NCI-H1092 (cell line): ENCODE results near the gene STUB1.

Source experiments
- DNase-seq: peaks from one replicate; lab custom pipeline; 2025; lab: John Stamatoyannopoulos, UW

Gene STUB1

DNA sequence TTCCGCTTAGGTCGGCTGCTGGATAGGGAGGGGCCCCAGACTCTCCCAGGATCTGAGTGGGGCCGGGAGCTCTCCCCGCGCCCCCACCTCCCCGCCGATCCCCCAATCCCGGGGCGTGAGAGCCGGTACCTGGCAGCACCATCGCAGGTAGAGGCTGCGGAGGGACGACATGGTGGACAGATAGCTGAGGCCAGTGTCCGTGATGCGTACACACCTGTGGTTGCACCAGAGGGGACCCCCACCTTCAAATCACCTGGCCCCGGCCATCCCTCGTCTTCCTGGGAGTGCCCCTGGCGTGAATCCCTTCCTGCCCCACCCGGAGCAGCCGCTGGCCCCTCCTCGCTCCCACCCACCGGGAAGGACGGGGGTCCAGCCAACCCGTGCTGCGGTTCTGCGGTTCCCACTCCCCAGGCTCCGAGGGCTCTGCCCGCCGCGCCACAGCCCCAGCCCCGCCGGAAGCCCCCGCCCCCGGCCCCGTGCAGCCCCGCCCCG is 14.7 kb downstream of the STUB1 start:
- DNase-seq, result no peak

GRCh38 chr16:695355-696089 is 15.3 kb downstream of the STUB1 start:
- DNase-seq, result peak; percentile 80

GRCh38 chr16:698911-699671 is 18.9 kb downstream of the STUB1 start:
- no peak for DNase-seq

- DNase-seq, result no peak
Observed at GRCh38 chr16:700684-701584, 20.7 kb downstream of the STUB1 start.

GRCh38 chr16:702341-702740 is 22.1 kb downstream of the STUB1 start:
- no peak for DNase-seq

GRCh38 chr16:703406-703805 is 23.2 kb downstream of the STUB1 start:
- no peak for DNase-seq

- no peak for DNase-seq
Observed at GRCh38 chr16:704047-704446, 23.8 kb downstream of the STUB1 start.

- no peak for DNase-seq
Observed at GRCh38 chr16:704552-705380, 24.6 kb downstream of the STUB1 start.

- DNase-seq, result peak; percentile 62
Observed at GRCh38 chr16:705431-706188, 25.4 kb downstream of the STUB1 start, which contains the start of gene FBXL16. FBXL16 (minus strand) TSS chr16:705801; CDS start chr16:697405, 8,396 bp downstream.

DNA sequence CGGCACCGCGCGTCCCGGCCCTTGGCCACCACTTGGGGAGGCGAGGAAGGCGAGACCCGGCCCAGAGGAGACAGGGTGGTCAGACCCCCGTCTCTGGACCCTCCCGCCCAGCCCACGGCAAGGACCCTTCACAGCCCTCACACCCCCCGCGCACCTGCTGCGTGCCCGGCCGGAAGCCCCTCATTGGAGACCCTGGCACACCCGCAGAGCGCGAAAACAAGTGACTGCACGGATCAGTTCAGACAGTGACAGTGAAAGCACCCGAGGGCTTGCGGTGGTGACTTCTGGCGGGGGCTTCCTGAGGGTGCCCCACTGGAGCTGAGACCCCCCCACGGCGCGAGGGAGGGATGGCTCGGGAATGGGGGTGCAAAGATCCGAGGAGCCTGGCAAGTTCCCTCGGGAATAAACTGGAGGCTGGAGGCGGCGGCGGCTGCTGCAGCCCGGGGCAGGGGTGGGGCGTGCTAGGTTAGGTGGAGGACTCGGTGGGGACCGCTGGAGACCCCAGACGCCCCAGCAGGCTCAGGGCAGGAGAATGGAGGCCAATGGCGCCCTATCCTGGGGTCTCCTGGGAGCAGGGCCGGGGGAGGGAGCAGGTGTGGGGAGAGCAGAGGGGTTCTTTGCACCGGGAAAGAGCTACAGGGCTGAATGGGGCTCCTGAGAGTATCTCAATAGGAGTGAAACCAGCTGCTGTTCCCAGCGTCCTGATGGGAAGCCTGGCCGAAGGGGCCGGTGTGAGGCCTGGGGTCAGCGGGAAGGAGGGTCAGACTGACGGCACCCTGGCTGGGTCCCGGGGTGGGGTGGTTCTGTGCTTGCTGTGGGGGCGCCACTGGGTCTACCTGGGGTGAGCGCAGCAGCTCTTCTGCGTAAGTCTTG is 26.2 kb downstream of the STUB1 start:
- peak; percentile 29 for DNase-seq

DNA sequence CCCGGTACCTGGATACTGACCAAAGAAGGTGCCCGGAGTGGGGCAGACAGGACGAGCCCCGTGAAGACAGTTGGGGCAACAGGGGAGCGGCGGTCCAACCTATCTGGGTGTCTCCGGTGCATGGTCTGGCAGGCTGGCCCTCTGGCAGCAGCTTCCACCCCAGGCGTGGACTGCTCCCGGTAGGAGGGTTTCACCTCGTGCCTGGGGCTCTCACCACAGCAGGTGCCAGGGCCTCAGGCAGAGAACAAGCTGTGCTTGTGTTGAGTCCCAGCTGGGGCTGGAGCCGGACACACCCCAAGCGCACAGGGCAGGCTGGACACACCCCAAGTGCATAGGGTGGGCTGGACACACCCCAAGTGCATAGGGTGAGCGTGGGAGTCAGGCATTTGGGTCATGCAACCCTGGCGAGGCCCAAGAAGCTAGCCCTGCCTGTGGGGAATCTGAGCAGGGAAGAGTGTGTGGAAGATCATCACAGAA is 26.9 kb downstream of the STUB1 start:
- DNase-seq, result no peak

- DNase-seq, result no peak
Observed at GRCh38 chr16:708019-708418, 27.8 kb downstream of the STUB1 start.

DNA sequence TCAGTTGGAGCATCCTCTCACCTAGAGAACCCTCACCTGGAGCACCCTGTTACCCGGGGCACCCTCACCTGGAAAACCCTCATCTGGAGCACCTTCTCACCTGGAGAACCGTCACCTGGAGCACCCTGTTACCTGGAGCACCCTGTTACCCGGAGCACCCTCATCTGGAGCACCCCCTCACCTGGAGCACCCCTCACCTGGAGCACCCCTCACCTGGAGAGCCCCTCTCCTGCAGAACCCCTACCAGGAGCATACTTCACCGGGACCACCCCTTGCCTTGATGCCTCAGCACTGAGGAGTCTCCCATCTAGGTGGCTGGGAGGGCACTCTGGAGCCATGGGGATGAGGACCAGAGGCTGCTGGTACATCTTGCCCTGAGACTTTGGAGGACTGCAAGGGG is 28.7 kb downstream of the STUB1 start:
- no peak for DNase-seq

- peak; percentile 87 for DNase-seq
Observed at GRCh38 chr16:709566-710499, 29.6 kb downstream of the STUB1 start.

- no peak for DNase-seq
Observed at GRCh38 chr16:710500-711075, 30.4 kb downstream of the STUB1 start.

DNA sequence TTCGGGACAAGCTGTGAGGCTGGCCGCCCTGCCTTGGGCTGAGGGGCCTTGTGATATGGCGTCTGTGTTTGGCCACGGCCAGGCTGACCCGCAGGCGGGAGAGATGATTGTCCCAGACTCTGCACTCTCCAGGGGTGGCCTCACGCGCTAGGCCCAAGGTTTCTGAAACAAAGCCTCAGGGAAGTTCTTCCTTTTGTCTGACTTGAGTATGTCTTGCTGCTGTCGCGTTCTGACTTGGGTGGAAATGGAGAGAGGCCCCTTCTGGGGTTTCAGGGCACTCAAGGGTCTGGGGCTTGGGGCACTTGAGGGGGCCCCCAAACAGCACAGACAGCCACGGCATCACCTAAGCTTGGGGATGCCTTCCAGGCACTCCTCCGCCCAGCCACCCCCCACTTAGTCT is 30.9 kb downstream of the STUB1 start:
- DNase-seq, result no peak

DNA sequence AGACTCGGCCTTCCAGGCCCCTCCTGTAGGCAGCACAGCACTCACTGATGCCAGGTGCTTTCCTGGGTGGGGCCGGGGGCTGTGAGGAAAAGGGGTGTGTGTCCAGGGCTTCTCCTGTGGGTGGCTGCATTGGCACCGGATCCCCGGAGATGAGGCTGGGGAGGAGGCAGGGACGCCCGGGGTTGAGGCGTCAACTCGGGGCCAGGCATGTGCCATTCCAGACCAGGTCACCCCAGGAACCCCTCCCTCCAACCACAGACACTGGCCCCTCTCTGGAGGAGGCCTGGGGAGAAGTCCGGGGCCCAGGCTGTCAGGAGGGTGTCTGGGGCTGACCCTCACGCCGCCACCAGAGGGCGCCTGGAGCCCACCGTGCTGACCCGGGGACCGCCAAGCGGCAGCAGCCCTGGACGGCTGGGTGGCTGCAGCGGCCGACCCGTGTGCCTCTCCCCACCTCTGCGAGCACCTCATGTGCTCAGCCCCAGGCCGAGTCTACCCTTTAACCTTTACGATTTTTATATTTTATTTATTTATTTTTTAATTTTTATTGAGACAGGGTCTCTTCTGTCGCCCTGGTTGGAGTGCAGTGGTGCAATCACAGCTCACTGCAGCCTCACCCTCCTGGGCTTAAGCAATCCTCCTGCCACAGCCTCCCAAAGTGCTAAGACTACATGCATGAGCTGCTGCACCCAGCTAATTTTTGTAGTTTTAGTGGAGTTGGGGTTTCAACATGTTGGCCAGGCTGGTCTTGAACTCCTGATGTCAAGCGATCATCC is 31.5 kb downstream of the STUB1 start:
- peak; percentile 52 for DNase-seq
